Thyroid gland (tissue), 4 donors: ENCODE results near the gene EDNRB.

ENCODE experiments used
- POLR2A ChIP-seq, 2 donors: fragments of 450-650 bp; IDR thresholded peaks; one replicate each; pipeline ENCODE4 v1.6.1; 2017; ENCODE audit warnings: antibody characterized with exemption in 2 of 2, mild to moderate bottlenecking in 2 of 2, moderate library complexity in 1 of 2
- TF ChIP-seq, protein P1 (sequence below), 6 experiments: fragments of 200-600 bp in 3 of 6; fragments of 450-650 bp in 3 of 6; sonication (generic) in 3 of 6; IDR thresholded peaks; one replicate each; pipeline ENCODE4 v1.5.1; 2016 to 2019; ENCODE audit warnings: antibody characterized with exemption in 6 of 6, mild to moderate bottlenecking in 2 of 6, inconsistent platforms in 1 of 6, moderate library complexity in 1 of 6

DNA sequence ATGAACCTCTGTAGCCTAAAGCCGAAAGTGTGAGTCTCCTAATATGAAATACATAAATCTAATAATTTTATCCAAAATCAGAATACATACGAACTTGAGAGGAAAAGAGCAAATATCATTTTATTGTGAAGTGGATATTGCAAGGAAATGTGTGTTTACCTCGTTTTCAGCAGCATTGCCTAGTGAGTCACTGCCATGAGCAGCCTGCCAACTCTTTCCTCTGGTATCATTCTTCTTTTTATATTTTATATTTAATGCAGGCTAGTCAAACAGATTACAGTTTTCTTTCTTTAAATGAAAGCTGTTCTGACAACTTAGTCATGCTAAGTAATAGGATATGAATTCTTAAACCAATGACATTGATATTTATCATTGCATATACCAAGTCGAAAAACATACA, 44.2 kb downstream of the EDNRB start:
- TF ChIP-seq, protein P1, sequence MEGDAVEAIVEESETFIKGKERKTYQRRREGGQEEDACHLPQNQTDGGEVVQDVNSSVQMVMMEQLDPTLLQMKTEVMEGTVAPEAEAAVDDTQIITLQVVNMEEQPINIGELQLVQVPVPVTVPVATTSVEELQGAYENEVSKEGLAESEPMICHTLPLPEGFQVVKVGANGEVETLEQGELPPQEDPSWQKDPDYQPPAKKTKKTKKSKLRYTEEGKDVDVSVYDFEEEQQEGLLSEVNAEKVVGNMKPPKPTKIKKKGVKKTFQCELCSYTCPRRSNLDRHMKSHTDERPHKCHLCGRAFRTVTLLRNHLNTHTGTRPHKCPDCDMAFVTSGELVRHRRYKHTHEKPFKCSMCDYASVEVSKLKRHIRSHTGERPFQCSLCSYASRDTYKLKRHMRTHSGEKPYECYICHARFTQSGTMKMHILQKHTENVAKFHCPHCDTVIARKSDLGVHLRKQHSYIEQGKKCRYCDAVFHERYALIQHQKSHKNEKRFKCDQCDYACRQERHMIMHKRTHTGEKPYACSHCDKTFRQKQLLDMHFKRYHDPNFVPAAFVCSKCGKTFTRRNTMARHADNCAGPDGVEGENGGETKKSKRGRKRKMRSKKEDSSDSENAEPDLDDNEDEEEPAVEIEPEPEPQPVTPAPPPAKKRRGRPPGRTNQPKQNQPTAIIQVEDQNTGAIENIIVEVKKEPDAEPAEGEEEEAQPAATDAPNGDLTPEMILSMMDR (IDR thresholded peaks at IDR 0.05), result no peak
- TF ChIP-seq POLR2A (IDR thresholded peaks at IDR 0.05), result no peak
